ENCODE data around the gene APBA3. TPM values are rescaled to one million over a fixed set of nuclear protein-coding genes. Genes with fewer than 3 reads are reported as not detected.

APBA3 gene
- total and polyA plus RNA-seq, 2 of the 4 experiments (the other 2 are of a cell fraction), result 9.5 to 18.4 TPM

- TF ChIP-seq SMC3 (IDR thresholded peaks at IDR 0.05; ENCODE audit: low read depth, low read length) (no peak), CHD1 (IDR thresholded peaks at IDR 0.05; ENCODE audit: low read depth, low read length) (no peak), POLR2A (IDR thresholded peaks at IDR 0.05; ENCODE audit: low read depth, low read length) (no peak), BHLHE40 (IDR thresholded peaks at IDR 0.05; ENCODE audit: low read depth, low read length) (no peak), RAD21 (IDR thresholded peaks at IDR 0.05; ENCODE audit: low read length) (no peak), FOS (IDR thresholded peaks at IDR 0.05; ENCODE audit: low read depth, low read length) (no peak), USF2 (IDR thresholded peaks at IDR 0.05; ENCODE audit: low read depth, low read length) (no peak)
- intact Hi-C loops (cut with micrococcal nuclease), result no loop called here
- BruUV-seq (replicated peaks), result no TSS peak
These were observed 16.8 kb upstream of the APBA3 start for GRCh38 chr19:3778104-3778867.

More at GRCh38 chr19:3778104-3778867, 16.8 kb upstream of the APBA3 start:
- H3K27ac ChIP-seq (ENCODE audit: insufficient read depth, low read length), result no peak overlapping the region
- H3K9me3 ChIP-seq (ENCODE audit: control insufficient read depth, insufficient read depth, low read length), result peaks cover 24% of the 10 kb centered on the region
- no peaks in the 10 kb centered on the region for H3K36me3 ChIP-seq (ENCODE audit: control insufficient read depth, insufficient read depth, low read length)
- H3K9ac ChIP-seq (ENCODE audit: low read depth, low read length), result no peak overlapping the region
- H2BK20ac ChIP-seq (ENCODE audit: low read depth, low read length), result no peak overlapping the region
- no peak overlapping the region for H4K8ac ChIP-seq (ENCODE audit: low read depth in 2 of 2, low read length in 2 of 2)
- no peak overlapping the region for H3K4ac ChIP-seq (ENCODE audit: low read depth, low read length)
- no peak overlapping the region for H2AK9ac ChIP-seq (replicated peaks; ENCODE audit: low read depth, low read length, poor library complexity)
- dilution Hi-C loops (cut with HindIII; ENCODE audit: low sequenced_read_pairs, unreplicated experiment), result no loop called here
- 86% methylated on average over 31 of the region's 37 CpGs; no CpG with 5 or more reads in 1 of the 2 experiments for WGBS, 2 experiments (ENCODE audit: extremely low coverage in 2 of 2, insufficient read length in 1 of 2)
- H3K18ac ChIP-seq (ENCODE audit: low read depth, low read length), result no peak overlapping the region
- H2BK5ac ChIP-seq (ENCODE audit: low read depth, low read length, poor library complexity, severe bottlenecking), result no peak overlapping the region
- no peak overlapping the region for H3K4me3 ChIP-seq (ENCODE audit: insufficient read depth, low read depth, low read length)
- H2BK15ac ChIP-seq (ENCODE audit: low read depth, low read length), result no peak overlapping the region
- H4K91ac ChIP-seq (ENCODE audit: insufficient read depth, low read depth, low read length), result no peak overlapping the region
- peaks cover 3% of the 10 kb centered on the region; the same call in 1 of the 2 replicates for H3K27me3 ChIP-seq (ENCODE audit: control insufficient read depth, insufficient read depth, low read length)
- H3K4me1 ChIP-seq (ENCODE audit: control insufficient read depth, insufficient read depth, low read length), result no peaks in the 10 kb centered on the region
- in situ Hi-C loops (cut with MboI; ENCODE audit: low sequenced_read_pairs), result no loop called here
- H2BK120ac ChIP-seq (ENCODE audit: low read depth, low read length), result no peak overlapping the region
- no peak overlapping the region for H3K56ac ChIP-seq (ENCODE audit: extremely low read depth, insufficient read depth, low read length)
- H3K79me1 ChIP-seq (ENCODE audit: low read depth in 1 of 2, low read length in 2 of 2), result no peaks in the 10 kb centered on the region
- ChIA-PET POLR2A (ENCODE audit: unreplicated experiment) (no interaction called here), CTCF (no interaction called here)
- H3K9me1 ChIP-seq (ENCODE audit: insufficient read depth, low read length), result no peaks in the 10 kb centered on the region
- H3K23ac ChIP-seq (ENCODE audit: low read depth, low read length), result no peak overlapping the region
- no peaks in the 10 kb centered on the region for H4K20me1 ChIP-seq (ENCODE audit: insufficient read depth, low read length)
- no peak overlapping the region for H4K5ac ChIP-seq (ENCODE audit: low read depth, low read length)
- no peak overlapping the region for H2AK5ac ChIP-seq (ENCODE audit: low read depth, low read length)
- H3K14ac ChIP-seq (replicated peaks; ENCODE audit: low read depth, low read length), result no peak overlapping the region
- no peak overlapping the region for H2AFZ ChIP-seq (replicated peaks; ENCODE audit: low read length, poor library complexity)
- H3K4me2 ChIP-seq (ENCODE audit: low read depth, low read length), result no peak overlapping the region
- DNase-seq, result no peak
- no peak for ATAC-seq (ENCODE audit: low read depth)
